AG04449 (cell line): ENCODE results near the gene GRID1.

Experiments
- CTCF ChIA-PET: fragments of 350-600 bp; formaldehyde crosslinking; extraction: SDS; loops from one replicate; lab custom pipeline; 2021; ENCODE audit warnings: antibody characterized with exemption; lab: Yijun Ruan, JAX
- POLR2A ChIA-PET: fragments of 400-600, 350-600 bp; formaldehyde crosslinking; extraction: SDS; loops from one replicate; lab custom pipeline; 2020; ENCODE audit warnings: antibody characterized with exemption, inconsistent platforms; lab: Yijun Ruan, JAX
- DNase-seq: peaks from one replicate; pipeline ENCODE4 v3.0.0-alpha.2; 2010; ENCODE audit warnings: low read depth, low spot score
- H3K4me3 ChIP-seq: 2 replicates; pipeline ENCODE4 v1.5.1; 2011; ENCODE audit warnings: low read depth, mild to moderate bottlenecking, control low read depth, low read length
- CTCF ChIP-seq: IDR thresholded peaks from one replicate; pipeline ENCODE4 v1.5.1; 2011; ENCODE audit warnings: mild to moderate bottlenecking, moderate library complexity, low read length, control low read depth, inconsistent platforms; ENCODE audit not compliant: insufficient read depth; ENCODE audit errors: missing control alignments

The GRID1 gene

GRCh38 chr10:85922356-85923129 lies 444.1 kb downstream of the GRID1 start:
- CTCF ChIA-PET: no interaction called here
- DNase-seq: no peak
- H3K4me3 ChIP-seq: no peak overlapping the region
- POLR2A ChIA-PET: no interaction called here
- TF ChIP-seq CTCF: no peak

GRCh38 chr10:85921789-85922188 lies 444.8 kb downstream of the GRID1 start:
- POLR2A ChIA-PET: no interaction called here
- DNase-seq: no peak
- CTCF ChIA-PET: no interaction called here
- no peak for TF ChIP-seq CTCF
- H3K4me3 ChIP-seq: no peak overlapping the region

- POLR2A ChIA-PET: no interaction called here
- DNase-seq: no peak
Observed at GRCh38 chr10:85920311-85920710, 446.3 kb downstream of the GRID1 start.

GRCh38 chr10:85919491-85920021 lies 447.0 kb downstream of the GRID1 start:
- DNase-seq: no peak
- no peak for TF ChIP-seq CTCF
- POLR2A ChIA-PET: no interaction called here
- CTCF ChIA-PET: no interaction called here
- H3K4me3 ChIP-seq: no peak overlapping the region

More at GRCh38 chr10:85920311-85920710, 446.3 kb downstream of the GRID1 start:
- H3K4me3 ChIP-seq: no peak overlapping the region
- CTCF ChIA-PET: no interaction called here
- TF ChIP-seq CTCF: no peak

- no peak overlapping the region for H3K4me3 ChIP-seq
- ChIA-PET CTCF (no interaction called here), POLR2A (no interaction called here)
- TF ChIP-seq CTCF: no peak
- DNase-seq: no peak
Observed at GRCh38 chr10:85918371-85918770, 448.2 kb downstream of the GRID1 start.

GRCh38 chr10:85917601-85918000 lies 449.0 kb downstream of the GRID1 start:
- ChIA-PET CTCF (no interaction called here), POLR2A (no interaction called here)
- no peak for DNase-seq
- no peak for TF ChIP-seq CTCF
- no peak overlapping the region for H3K4me3 ChIP-seq
